GM21423 (cell line): ENCODE data around the gene CAMTA2.
"Not testable (repeated sequence)": the region's sequence is repeated elsewhere in the genome, so short reads cannot be mapped to it uniquely, and the experiment has no call there.

Experiments used
- ATAC-seq: cut with Tn5 transposase; IDR thresholded peaks from one replicate; pipeline ENCODE4 v1.9.1; 2021; ENCODE audit warnings: mild to moderate bottlenecking, moderate library complexity; ENCODE audit not compliant: unreplicated experiment

Gene CAMTA2, protein sequence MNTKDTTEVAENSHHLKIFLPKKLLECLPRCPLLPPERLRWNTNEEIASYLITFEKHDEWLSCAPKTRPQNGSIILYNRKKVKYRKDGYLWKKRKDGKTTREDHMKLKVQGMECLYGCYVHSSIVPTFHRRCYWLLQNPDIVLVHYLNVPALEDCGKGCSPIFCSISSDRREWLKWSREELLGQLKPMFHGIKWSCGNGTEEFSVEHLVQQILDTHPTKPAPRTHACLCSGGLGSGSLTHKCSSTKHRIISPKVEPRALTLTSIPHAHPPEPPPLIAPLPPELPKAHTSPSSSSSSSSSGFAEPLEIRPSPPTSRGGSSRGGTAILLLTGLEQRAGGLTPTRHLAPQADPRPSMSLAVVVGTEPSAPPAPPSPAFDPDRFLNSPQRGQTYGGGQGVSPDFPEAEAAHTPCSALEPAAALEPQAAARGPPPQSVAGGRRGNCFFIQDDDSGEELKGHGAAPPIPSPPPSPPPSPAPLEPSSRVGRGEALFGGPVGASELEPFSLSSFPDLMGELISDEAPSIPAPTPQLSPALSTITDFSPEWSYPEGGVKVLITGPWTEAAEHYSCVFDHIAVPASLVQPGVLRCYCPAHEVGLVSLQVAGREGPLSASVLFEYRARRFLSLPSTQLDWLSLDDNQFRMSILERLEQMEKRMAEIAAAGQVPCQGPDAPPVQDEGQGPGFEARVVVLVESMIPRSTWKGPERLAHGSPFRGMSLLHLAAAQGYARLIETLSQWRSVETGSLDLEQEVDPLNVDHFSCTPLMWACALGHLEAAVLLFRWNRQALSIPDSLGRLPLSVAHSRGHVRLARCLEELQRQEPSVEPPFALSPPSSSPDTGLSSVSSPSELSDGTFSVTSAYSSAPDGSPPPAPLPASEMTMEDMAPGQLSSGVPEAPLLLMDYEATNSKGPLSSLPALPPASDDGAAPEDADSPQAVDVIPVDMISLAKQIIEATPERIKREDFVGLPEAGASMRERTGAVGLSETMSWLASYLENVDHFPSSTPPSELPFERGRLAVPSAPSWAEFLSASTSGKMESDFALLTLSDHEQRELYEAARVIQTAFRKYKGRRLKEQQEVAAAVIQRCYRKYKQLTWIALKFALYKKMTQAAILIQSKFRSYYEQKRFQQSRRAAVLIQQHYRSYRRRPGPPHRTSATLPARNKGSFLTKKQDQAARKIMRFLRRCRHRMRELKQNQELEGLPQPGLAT

DNA sequence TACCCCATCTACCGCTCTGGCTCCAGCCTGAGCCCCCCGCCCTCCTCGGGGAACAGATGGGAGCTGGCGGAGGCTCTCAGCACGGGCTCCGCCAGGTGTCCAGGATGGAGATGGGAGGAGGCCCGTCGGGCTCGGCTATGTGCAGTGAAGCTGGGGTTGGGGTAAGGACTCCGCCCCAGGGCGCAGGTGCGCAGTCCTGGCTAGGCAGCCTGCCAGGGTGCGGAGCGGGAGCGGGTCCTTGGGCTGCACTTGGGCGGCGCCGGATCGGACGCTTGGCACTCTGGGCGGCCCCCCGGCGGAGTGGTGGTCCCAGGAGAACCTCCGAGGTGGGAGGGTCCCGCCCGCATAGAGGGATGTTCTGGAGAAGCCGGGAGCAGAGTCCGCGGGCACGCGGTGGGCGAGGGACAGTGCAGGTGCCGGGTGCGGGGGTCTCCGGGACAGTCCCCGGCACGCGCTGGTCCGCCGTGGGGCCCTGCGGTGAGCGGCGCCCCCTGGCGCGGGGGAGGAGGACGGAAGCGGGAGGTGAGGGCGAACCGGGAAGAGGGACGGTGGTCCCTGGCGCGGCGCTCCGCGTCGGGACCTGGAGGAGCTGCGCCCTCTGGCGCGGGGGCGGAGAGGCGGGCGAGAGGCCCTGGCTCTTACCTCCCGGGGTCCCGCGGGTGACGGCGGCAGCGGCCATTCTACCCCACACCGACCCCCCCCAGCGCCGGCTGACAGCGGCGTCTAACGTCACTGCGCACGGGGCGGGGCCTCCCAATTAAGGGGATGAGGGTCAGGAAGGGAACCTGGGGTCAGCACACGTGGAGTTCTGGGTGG, at the start of gene CAMTA2:
Gene CAMTA2, minus strand, starts transcription at position 725 of the 816 bp plus-strand sequence. CDS start 1,453 bp downstream, outside the sequence.
- peak; percentile 65 for ATAC-seq

DNA sequence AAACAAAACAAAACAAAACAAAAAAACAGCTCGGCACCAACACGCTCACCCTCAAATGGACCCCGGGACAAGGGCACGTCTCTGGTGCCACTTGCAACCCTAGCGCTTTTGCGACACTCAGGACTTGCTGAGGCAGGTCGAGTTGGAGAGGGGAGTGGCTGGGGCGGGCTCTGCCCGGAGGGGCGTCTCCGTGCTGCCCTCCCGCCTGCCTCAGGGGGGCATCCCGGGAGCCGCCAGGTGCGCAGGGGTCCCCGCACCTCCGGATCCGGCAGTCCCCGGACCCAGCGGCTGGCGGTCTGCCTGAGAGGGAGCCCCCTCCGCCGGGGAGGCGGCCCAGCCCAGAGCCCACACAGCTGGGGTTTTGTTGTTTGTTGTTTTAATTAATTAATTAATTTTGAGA, 47.8 kb upstream of the CAMTA2 start, which contains the start of gene SLC52A1:
Gene SLC52A1, minus strand, starts transcription at position 112 of the 400 bp plus-strand sequence. CDS start 820 bp downstream, outside the sequence.
- ATAC-seq, result no peak

DNA sequence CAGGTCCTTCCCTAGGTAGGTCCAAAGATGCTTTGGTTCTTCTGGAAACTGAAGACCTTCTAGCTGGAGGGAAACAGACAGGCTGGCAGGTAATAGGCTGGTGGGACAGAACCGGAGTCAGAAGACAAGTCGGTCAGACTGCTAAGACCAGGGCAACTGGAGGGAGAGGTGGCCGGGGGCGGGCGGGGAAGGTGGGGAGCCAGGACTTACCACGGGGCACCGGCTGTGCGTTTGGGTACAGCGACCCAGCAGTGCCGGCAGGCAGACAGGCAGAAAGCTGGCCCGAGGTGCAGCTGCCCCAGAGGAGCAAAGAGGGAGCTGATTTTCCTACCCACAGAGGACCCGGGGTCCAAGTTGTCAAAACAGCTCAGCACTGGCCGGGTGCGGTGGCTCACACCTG, 47.2 kb upstream of the CAMTA2 start:
- no peak for ATAC-seq

DNA sequence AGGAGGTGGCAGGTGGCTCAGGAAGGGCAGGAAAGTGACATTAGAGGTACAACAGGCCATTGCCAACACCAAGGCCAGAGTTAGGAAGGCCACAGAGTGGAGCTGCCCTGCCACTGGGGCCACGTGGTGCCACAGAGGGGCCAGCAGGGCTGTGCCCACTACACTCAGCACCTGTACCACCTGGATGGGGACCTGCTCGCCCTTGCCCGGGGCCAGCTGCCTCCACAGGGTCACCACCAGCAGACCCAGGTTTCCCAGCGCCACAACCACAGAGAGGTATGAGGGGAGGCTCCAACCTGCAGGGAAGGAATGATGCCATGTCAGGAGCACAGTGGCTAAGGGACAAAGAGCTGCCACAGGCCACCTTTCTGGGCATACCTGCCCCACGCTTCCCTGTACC, 46.6 kb upstream of the CAMTA2 start:
- no peak for ATAC-seq

DNA sequence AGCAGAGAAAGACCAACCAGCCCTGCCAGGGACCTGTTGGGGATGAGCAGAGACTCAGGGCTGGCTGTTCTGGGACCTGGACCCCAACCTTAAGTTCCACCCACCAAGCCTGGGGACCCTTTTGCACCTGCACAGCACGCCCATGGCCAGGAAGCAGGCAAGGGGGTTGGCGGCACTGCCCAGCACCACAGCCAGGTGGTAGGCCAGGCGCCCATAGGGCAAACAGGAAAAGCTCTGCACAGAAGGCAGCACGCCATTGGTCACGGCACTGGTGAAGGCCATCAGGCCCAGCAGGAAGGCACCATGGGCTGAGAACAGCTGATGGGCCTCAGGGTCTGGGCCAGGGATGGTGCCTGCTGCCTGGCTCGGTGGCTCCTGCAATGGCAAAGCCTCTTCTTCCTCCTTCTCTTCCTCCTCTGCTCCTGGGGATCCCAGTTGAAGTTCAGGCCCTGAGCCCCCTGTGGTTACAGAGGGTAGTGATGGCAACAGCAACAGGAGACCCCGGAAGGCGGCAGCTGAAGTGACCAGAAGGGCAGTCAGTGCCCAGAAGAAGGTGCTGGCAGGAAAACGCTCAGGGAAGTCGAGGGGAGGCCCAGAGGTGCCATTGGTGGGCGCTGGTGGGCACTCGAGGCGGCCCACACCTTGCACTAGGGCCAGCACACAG, 46.0 kb upstream of the CAMTA2 start:
- no peak for ATAC-seq

DNA sequence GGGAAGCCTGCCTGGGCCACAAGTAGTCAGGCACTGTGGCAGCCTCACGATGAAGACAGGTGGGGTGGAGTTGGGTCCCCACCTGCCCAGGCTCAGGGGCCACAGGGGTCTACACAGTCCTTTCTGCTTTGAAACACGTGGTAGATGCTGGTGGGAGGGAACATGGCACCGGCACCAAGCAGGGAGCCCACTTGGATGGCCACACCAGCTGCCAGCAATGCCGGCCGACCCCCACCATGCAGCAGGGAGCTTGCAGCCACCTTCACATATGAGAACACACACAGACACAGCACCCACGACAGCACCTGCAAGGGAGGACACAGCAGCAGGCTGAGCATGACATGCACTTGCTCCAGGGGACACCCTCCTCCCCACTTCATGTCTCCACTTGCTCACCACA, 45.4 kb upstream of the CAMTA2 start:
- ATAC-seq, result no peak

DNA sequence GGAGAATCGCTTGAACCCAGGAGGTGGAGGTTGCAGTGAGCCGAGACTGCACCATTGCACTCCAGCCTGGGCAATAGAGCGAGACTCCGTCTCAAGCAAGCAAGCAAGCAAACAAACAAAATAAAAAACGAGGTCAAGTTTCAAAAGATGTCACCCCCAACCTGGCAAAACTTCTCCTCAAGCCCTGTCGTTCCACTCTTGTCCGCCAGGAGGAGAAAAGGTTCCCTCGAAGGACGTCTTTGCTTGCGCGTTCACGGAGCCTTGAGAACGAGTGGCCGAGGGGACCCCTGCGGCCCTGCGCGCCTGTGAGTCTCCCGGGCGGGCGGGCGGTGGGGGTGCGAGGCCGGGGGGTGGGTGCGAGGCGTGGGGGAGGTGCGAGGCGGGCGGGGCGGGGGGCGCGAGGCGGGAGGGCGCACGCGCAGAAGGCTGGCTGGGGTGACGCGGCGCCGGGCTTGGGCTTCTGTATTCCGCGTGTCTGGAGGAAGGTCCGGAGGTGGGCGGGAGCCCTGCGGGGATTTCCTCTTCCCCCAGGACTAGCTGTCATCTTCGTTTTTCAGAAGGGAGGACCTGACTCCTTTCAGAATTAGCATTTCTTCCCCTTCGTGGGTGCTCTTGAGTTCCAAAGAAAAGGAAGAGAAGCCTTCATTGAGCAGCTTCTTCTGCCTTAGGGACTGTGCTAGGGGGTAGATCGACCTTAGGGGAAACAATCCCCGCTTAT, 44.0 kb upstream of the CAMTA2 start:
- ATAC-seq, result peak; percentile 69

DNA sequence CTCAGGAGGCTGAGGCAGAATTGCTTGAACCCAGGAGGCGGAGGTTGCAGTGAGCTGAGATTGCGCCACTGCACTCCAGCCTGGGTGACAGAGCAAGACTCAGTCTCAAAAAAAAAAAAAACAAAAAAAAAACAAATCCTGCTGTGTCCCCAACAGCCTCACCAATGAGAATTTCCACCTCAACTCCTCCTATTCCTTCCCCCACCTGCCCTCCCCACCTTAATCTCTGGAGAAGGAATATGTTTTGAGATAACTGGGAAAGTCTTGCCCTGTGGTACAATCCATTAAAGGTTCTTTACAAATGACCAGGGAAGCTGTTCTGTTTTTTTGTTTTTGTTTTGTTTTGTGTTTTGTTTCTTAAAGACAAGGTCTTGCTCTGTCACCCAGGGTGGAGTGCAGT, 42.7 kb upstream of the CAMTA2 start:
- ATAC-seq, result not testable (repeated sequence)

DNA sequence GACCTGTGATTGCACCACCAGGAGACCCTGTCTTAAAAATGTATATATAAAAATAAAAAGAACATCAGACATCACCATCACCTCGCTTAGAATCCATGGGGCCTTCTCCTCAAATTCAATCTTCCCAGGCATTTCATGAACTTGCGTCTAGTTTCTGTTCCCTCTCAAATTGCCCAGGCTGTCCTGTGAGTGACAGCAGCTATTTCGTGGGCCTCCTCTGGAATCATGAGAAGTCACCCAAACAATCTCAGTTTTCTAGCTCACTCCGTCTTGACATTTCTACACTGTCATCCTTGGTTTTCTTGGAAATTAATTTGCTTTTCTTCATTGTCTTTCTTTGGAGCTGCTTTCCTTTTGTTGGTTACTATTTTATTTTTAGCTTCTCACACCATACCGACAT, 40.4 kb upstream of the CAMTA2 start:
- ATAC-seq, result no peak

DNA sequence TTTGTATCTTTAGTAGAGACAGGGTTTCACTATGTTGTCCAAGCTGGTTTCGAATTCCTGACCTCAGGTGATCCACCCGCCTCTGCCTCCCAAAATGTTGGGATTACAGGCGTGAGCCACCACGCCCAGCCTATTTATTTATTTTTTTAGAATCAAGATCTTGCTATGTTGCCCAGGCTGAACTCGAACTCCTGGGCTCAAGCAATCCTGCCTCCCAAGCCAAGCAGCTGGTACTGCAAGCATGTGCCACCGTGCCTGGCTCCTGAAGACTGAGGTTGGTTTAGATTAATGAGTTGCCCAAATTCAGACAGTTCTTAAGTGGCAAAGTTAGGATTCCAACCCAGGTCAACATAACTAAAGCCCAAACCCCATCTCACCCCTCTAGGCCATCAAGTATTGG, 39.8 kb upstream of the CAMTA2 start:
- no peak for ATAC-seq

DNA sequence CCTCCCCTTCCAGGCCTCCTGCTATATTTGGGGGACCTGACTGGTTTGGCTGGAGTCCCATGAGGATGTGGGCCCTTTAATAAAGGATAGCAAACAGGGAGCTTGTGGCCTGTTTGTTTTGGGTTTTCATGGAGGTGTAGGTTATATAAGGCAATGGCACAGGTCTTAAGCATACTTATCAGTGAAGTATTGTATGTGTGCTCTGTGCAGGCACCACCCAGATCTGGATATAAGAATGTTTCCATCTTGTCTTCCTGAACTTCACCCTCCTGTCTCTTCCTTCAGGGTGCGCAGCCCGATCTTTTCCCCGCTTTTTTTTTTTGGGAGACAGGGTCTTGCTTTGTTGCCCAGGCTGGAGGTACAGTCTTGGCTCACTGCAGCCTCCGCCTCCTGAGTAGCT, 37.1 kb upstream of the CAMTA2 start:
- no peak for ATAC-seq

DNA sequence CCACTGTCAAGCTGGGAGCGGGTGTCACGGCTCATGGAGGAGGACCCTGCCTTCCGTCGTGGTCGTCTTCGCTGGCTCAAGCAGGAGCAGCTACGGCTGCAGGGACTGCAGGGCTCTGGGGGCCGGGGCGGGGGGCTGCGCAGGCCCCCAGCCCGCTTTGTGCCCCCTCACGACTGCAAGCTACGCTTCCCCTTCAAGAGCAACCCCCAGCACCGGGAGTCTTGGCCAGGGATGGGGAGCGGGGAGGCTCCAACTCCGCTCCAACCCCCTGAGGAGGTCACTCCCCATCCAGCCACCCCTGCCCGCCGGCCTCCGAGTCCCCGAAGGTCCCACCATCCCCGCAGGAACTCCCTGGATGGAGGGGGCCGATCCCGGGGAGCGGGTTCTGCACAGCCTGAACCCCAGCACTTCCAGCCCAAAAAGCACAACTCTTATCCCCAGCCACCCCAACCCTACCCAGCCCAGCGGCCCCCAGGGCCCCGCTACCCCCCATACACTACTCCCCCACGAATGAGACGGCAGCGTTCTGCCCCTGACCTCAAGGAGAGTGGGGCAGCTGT, 36.2 kb upstream of the CAMTA2 start:
- ATAC-seq, result no peak

DNA sequence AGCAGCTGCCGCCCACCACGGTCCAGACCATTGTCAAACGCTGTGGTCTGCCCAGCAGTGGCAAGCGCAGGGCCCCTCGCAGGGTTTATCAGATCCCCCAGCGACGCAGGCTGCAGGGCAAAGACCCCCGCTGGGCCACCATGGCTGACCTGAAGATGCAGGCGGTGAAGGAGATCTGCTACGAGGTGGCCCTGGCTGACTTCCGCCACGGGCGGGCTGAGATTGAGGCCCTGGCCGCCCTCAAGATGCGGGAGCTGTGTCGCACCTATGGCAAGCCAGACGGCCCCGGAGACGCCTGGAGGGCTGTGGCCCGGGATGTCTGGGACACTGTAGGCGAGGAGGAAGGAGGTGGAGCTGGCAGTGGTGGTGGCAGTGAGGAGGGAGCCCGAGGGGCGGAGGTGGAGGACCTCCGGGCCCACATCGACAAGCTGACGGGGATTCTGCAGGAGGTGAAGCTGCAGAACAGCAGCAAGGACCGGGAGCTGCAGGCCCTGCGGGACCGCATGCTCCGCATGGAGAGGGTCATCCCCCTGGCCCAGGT, 34.8 kb upstream of the CAMTA2 start:
- no peak for ATAC-seq

DNA sequence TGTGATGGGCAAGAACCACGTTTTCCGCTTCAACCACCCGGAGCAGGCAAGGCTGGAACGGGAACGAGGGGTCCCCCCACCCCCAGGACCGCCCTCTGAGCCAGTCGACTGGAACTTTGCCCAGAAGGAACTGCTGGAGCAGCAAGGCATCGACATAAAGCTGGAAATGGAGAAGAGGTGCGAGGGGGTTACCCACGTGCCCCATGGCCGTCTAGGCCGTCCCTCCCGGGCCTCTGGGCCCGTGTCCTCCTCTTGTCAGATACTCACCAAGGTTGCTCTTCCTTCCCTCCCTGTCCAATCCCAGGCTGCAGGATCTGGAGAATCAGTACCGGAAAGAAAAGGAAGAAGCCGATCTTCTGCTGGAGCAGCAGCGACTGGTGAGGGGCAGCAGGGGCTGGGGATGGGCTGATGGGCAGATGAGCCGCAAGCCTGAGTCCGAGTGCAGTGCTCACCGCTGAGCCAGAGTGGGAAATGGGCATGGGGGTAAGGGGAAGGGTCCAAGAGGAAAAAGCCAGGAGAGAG, 33.1 kb upstream of the CAMTA2 start:
- ATAC-seq, result no peak

DNA sequence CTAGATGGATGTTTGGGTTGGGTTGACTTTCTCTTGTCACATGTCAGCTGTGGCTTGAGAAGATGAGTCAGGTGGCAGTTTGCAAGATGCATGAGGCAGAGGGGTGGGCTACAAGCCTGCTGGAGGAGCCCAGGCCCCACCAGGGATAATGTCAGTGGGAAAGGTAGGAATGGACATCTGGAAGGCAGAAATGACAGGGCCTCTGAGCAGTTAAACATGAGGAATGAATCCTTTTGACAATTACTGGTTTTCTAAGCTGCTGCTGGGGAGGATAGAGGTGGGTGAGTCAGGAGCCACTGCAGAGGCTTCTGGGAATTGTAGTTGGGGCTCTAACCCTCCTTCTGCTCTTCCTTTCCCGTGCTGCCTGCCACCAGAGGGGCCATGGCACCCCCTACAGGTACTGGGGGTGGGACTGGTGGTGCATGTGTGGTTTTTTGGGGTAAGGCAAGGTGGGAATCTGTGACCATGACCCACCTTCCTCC, 32.0 kb upstream of the CAMTA2 start:
- ATAC-seq, result no peak

DNA sequence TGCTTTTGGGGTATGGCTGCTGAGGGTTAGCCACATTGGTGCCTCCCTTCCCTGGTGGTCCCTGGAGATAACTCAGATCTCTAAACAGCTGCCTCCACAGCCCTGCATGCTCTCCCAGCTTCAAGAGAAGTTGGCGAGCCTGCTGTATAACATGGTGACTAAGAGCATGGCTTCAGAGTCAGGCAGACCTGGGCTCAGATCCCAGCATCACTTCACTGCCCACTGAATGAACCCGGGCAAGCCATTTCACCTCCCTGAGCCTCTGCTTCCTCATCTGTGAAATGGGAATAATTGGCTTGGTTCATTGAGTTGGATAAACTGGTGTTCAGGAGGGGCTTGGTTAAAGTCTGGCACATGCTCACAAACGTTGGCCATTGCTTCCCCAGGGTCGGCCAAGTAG, 26.9 kb upstream of the CAMTA2 start:
- no peak for ATAC-seq

DNA sequence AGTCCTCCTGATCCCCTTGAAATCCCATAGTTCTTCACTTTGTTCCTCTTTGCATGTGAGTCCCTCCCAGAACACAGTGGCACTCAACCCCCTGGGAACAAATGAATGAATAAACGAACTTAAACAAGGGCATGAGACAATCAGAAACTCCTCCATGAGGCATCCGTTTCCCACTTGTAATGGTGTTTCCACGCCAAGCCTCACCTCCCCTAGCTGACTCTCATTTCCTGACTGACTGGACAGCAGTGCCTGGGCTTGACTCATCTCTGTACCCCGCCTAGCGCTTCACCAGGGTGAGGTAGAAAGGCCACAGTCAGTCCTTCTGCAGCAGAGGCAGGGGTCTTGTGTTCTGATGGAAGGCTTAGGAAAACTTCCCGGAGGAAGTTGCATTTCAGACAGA, 24.5 kb upstream of the CAMTA2 start:
- no peak for ATAC-seq

DNA sequence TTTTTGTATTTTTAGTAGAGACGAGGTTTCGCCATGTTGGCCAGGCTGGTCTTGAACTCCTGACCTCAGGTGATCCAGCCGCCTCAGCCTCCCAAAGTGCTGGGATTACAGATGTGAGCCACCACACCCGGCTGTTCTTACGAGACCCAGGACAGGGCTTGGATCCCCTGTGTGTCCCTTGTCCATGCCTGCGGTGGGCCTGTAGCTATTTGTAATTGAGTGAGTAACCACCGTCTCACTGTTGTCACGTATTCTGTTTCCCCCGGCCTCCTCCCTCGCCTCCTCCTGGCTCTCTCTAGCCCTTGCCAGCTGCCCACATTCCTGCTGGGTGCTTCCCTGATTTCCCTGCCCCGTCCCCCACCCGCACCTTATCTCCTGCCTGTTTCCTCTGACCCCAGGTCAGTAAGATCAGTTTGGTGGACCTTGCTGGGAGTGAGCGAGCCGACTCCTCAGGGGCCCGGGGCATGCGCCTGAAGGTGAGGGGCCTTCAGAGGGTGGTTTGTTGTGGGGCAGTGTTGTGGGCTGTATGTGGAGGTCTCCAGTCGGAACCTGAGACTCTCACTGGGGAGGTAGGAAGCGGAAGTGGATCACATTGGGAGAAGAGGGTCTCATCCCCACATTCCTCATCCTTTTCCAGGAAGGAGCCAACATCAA, 15.9 kb upstream of the CAMTA2 start:
- no peak for ATAC-seq
